HL-60 (cell line): ENCODE results near the gene LIPA.

Experiments used
- DNase-seq, 2 experiments: peaks; one replicate each; pipeline ENCODE4 v3.0.0-alpha.2; 2010 to 2020; ENCODE audit warnings: low read depth in 1 of 2, low spot score in 1 of 2
- H3K27ac ChIP-seq: fragments of 250-450 bp; sonication (Bioruptor Pico); replicated peaks from 2 replicates; pipeline ENCODE4 v1.5.1; 2020; ENCODE audit warnings: mild to moderate bottlenecking, moderate library complexity
- H3K27me3 ChIP-seq: fragments of 250-450 bp; sonication (Bioruptor Pico); 2 replicates; pipeline ENCODE4 v1.5.1; 2021; ENCODE audit warnings: mild to moderate bottlenecking, moderate library complexity; ENCODE audit not compliant: insufficient read depth, poor library complexity, severe bottlenecking
- H3K4me3 ChIP-seq: replicated peaks from 2 replicates; pipeline ENCODE4 v1.5.1; 2011; ENCODE audit warnings: mild to moderate bottlenecking, control low read depth, low read length; ENCODE audit not compliant: insufficient read depth
- GABPA ChIP-seq: IDR thresholded peaks from 2 replicates; pipeline ENCODE4 v1.6.1; 2012; ENCODE audit warnings: low read depth
- POLR2AphosphoS5 ChIP-seq: IDR thresholded peaks from 2 replicates; pipeline ENCODE4 v1.6.1; 2012; ENCODE audit warnings: low read depth
- SPI1 ChIP-seq: IDR thresholded peaks from 2 replicates; pipeline ENCODE4 v1.6.1; 2012; ENCODE audit warnings: low read depth, mild to moderate bottlenecking, borderline replicate concordance
- TF ChIP-seq, protein P1 (sequence below): IDR thresholded peaks from 2 replicates; pipeline ENCODE4 v1.6.1; 2012; ENCODE audit warnings: low read depth; ENCODE audit not compliant: insufficient replicate concordance
- TF ChIP-seq, protein P2 (sequence below): IDR thresholded peaks from one replicate; pipeline ENCODE4 v1.5.1; 2011; ENCODE audit warnings: low read length, control low read depth, inconsistent platforms; ENCODE audit not compliant: insufficient read depth

The LIPA gene

GRCh38 chr10:89266721-89267453, 15.3 kb upstream of the LIPA start:
- TF ChIP-seq POLR2AphosphoS5, result no peak
- TF ChIP-seq, protein P1, sequence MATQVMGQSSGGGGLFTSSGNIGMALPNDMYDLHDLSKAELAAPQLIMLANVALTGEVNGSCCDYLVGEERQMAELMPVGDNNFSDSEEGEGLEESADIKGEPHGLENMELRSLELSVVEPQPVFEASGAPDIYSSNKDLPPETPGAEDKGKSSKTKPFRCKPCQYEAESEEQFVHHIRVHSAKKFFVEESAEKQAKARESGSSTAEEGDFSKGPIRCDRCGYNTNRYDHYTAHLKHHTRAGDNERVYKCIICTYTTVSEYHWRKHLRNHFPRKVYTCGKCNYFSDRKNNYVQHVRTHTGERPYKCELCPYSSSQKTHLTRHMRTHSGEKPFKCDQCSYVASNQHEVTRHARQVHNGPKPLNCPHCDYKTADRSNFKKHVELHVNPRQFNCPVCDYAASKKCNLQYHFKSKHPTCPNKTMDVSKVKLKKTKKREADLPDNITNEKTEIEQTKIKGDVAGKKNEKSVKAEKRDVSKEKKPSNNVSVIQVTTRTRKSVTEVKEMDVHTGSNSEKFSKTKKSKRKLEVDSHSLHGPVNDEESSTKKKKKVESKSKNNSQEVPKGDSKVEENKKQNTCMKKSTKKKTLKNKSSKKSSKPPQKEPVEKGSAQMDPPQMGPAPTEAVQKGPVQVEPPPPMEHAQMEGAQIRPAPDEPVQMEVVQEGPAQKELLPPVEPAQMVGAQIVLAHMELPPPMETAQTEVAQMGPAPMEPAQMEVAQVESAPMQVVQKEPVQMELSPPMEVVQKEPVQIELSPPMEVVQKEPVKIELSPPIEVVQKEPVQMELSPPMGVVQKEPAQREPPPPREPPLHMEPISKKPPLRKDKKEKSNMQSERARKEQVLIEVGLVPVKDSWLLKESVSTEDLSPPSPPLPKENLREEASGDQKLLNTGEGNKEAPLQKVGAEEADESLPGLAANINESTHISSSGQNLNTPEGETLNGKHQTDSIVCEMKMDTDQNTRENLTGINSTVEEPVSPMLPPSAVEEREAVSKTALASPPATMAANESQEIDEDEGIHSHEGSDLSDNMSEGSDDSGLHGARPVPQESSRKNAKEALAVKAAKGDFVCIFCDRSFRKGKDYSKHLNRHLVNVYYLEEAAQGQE, result no peak
- TF ChIP-seq, protein P2, sequence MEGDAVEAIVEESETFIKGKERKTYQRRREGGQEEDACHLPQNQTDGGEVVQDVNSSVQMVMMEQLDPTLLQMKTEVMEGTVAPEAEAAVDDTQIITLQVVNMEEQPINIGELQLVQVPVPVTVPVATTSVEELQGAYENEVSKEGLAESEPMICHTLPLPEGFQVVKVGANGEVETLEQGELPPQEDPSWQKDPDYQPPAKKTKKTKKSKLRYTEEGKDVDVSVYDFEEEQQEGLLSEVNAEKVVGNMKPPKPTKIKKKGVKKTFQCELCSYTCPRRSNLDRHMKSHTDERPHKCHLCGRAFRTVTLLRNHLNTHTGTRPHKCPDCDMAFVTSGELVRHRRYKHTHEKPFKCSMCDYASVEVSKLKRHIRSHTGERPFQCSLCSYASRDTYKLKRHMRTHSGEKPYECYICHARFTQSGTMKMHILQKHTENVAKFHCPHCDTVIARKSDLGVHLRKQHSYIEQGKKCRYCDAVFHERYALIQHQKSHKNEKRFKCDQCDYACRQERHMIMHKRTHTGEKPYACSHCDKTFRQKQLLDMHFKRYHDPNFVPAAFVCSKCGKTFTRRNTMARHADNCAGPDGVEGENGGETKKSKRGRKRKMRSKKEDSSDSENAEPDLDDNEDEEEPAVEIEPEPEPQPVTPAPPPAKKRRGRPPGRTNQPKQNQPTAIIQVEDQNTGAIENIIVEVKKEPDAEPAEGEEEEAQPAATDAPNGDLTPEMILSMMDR, result no peak
- TF ChIP-seq GABPA, result no peak
- TF ChIP-seq SPI1, result no peak
- DNase-seq, result no peak
- Histone ChIP-seq H3K27me3 (no peaks in the 10 kb centered on the region), H3K27ac (no peak overlapping the region), H3K4me3 (no peak overlapping the region)

DNA sequence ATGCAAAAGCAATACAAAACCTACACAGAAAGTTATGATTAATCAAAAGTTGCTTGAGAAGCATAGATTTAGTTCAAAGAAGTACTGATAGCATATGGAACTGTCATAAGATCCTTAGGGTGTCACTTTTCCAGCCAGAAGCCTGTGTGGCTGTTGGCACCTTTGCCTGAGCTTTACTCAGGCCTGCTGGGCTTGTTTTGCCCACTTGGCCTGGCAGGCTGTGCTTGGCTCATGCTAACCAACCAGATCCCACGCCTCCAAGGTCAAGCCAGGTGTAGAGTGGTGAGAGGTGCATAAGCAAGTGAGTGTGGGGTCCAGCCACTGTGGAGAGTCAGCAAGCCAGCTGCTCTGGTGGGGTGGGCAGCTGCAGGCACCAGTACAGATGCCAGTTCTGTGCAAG, 12.0 kb upstream of the LIPA start:
- TF ChIP-seq, protein P2, result no peak
- TF ChIP-seq SPI1 (no peak), POLR2AphosphoS5 (no peak), GABPA (no peak)
- TF ChIP-seq, protein P1, result no peak
- Histone ChIP-seq H3K27me3 (no peaks in the 10 kb centered on the region), H3K27ac (no peak overlapping the region), H3K4me3 (no peak overlapping the region)
- no peak for DNase-seq

- DNase-seq, result no peak
- H3K4me3 ChIP-seq, result no peak overlapping the region
- no peak overlapping the region for H3K27ac ChIP-seq
- TF ChIP-seq SPI1 (no peak), GABPA (no peak)
- TF ChIP-seq, protein P1, result no peak
- H3K27me3 ChIP-seq, result no peaks in the 10 kb centered on the region
Observed at GRCh38 chr10:89263091-89263490, 11.5 kb upstream of the LIPA start.
